Mesendoderm (in vitro differentiated cells): ENCODE results near the gene SMIM24.

Source experiments
- DNase-seq: peaks from one replicate; pipeline ENCODE4 v3.0.0; 2013
- H2AK5ac ChIP-seq: 2 replicates; pipeline ENCODE4 v1.6.1; 2013; ENCODE audit warnings: low read length, inconsistent platforms
- H2BK120ac ChIP-seq: 2 replicates; pipeline ENCODE4 v1.6.1; 2013; ENCODE audit warnings: low read depth, mild to moderate bottlenecking, low read length, moderate library complexity, mixed read lengths
- H2BK15ac ChIP-seq: replicated peaks from 2 replicates; pipeline ENCODE4 v1.6.1; 2013; ENCODE audit warnings: low read depth, mild to moderate bottlenecking, moderate library complexity
- H2BK5ac ChIP-seq: 2 replicates; pipeline ENCODE4 v1.6.1; 2013; ENCODE audit warnings: low read length, inconsistent platforms
- H3K18ac ChIP-seq: 2 replicates; pipeline ENCODE4 v1.6.1; 2013; ENCODE audit warnings: mild to moderate bottlenecking, low read length, mixed read lengths
- H3K23ac ChIP-seq: one replicate; pipeline ENCODE4 v1.6.1; 2013; ENCODE audit warnings: low read length
- H3K27ac ChIP-seq: 2 replicates; pipeline ENCODE4 v1.5.1; 2013; ENCODE audit warnings: low read depth, mild to moderate bottlenecking, inconsistent platforms, low read length, moderate library complexity
- H3K27me3 ChIP-seq: 2 replicates; pipeline ENCODE4 v1.6.1; 2013; ENCODE audit warnings: low read length, control low read depth, mild to moderate bottlenecking, inconsistent platforms; ENCODE audit not compliant: insufficient read depth, poor library complexity
- H3K36me3 ChIP-seq: 2 replicates; pipeline ENCODE4 v1.6.1; 2013; ENCODE audit warnings: low read length, inconsistent platforms; ENCODE audit not compliant: control insufficient read depth, insufficient read depth
- H3K4ac ChIP-seq: one replicate; pipeline ENCODE4 v1.6.1; 2013; ENCODE audit warnings: low read depth, mild to moderate bottlenecking, low read length, moderate library complexity
- H3K4me1 ChIP-seq: 2 replicates; pipeline ENCODE4 v1.6.1; 2013; ENCODE audit warnings: low read depth, low read length, inconsistent platforms; ENCODE audit not compliant: control insufficient read depth
- H3K4me2 ChIP-seq: 2 replicates; pipeline ENCODE4 v1.6.1; 2013; ENCODE audit warnings: low read length
- H3K4me3 ChIP-seq: 2 replicates; pipeline ENCODE4 v1.5.1; 2013; ENCODE audit warnings: mild to moderate bottlenecking, low read length
- H3K56ac ChIP-seq: one replicate; pipeline ENCODE4 v1.6.1; 2013; ENCODE audit warnings: low read length
- H3K79me1 ChIP-seq: 2 replicates; pipeline ENCODE4 v1.6.1; 2013; ENCODE audit warnings: low read length, inconsistent platforms
- H3K79me2 ChIP-seq: 2 replicates; pipeline ENCODE4 v1.6.1; 2013; ENCODE audit warnings: mild to moderate bottlenecking, low read length; ENCODE audit not compliant: control insufficient read depth, insufficient read depth
- H3K9ac ChIP-seq: 2 replicates; pipeline ENCODE4 v1.6.1; 2013; ENCODE audit warnings: low read length, inconsistent platforms
- H4K5ac ChIP-seq: one replicate; pipeline ENCODE4 v1.6.1; 2013; ENCODE audit warnings: low read length
- H4K8ac ChIP-seq: one replicate; pipeline ENCODE4 v1.6.1; 2013; ENCODE audit warnings: low read depth, mild to moderate bottlenecking, control low read depth, low read length, moderate library complexity
- WGBS: extraction: QIAGEN DNeasy Blood & Tissue Kit; methylation state at CpG from one replicate; pipeline ENCODE4 v1.1.7; 2013; ENCODE audit warnings: low lambda C conversion rate, missing lambda C conversion rate; ENCODE audit not compliant: insufficient coverage; ENCODE audit errors: extremely low coverage; 5-methylcytosine and 5-hydroxymethylcytosine counted together

Gene SMIM24

GRCh38 chr19:3442487-3443071 is 37.7 kb downstream of the SMIM24 start:
- no peak overlapping the region for H3K4me2 ChIP-seq
- H3K79me1 ChIP-seq: no peaks in the 10 kb centered on the region
- H3K18ac ChIP-seq: no peak overlapping the region
- H2BK120ac ChIP-seq: no peak overlapping the region
- no peak overlapping the region for H3K27ac ChIP-seq
- H3K27me3 ChIP-seq: no peaks in the 10 kb centered on the region
- DNase-seq: no peak
- WGBS: no CpG with 5 or more reads among the region's 15 CpGs
- H3K9ac ChIP-seq: no peak overlapping the region
- no peak overlapping the region for H2AK5ac ChIP-seq
- no peaks in the 10 kb centered on the region for H3K36me3 ChIP-seq
- H2BK15ac ChIP-seq: no peak overlapping the region
- H3K4me1 ChIP-seq: peaks cover 6% of the 10 kb centered on the region
- H3K56ac ChIP-seq: no peak overlapping the region
- no peak overlapping the region for H2BK5ac ChIP-seq
- H4K8ac ChIP-seq: no peak overlapping the region
- no peaks in the 10 kb centered on the region for H3K79me2 ChIP-seq
- no peak overlapping the region for H3K4me3 ChIP-seq
- no peak overlapping the region for H3K4ac ChIP-seq
- no peak overlapping the region for H3K23ac ChIP-seq
- no peak overlapping the region for H4K5ac ChIP-seq

- no peak for DNase-seq
- peak overlapping the region; percentile 72 for H3K56ac ChIP-seq
- no CpG with 5 or more reads among the region's 14 CpGs for WGBS
- H3K36me3 ChIP-seq: no peaks in the 10 kb centered on the region
- H3K4me3 ChIP-seq: no peak overlapping the region
- H3K18ac ChIP-seq: peak overlapping the region; percentile 42
- H2AK5ac ChIP-seq: no peak overlapping the region
- H3K4me1 ChIP-seq: peaks cover 6% of the 10 kb centered on the region
- H3K79me1 ChIP-seq: no peaks in the 10 kb centered on the region
- H3K27ac ChIP-seq: peak overlapping the region; percentile 29
- H2BK5ac ChIP-seq: peak overlapping the region; percentile 87
- peak overlapping the region; percentile 61 for H3K4ac ChIP-seq
- no peaks in the 10 kb centered on the region for H3K27me3 ChIP-seq
- H2BK15ac ChIP-seq: no peak overlapping the region
- H2BK120ac ChIP-seq: no peak overlapping the region
- H4K5ac ChIP-seq: no peak overlapping the region
- H3K79me2 ChIP-seq: no peaks in the 10 kb centered on the region
- peak overlapping the region; percentile 43 for H3K9ac ChIP-seq
- no peak overlapping the region for H4K8ac ChIP-seq
- H3K23ac ChIP-seq: no peak overlapping the region
- H3K4me2 ChIP-seq: no peak overlapping the region
Observed at GRCh38 chr19:3441986-3442329, 38.4 kb downstream of the SMIM24 start.

GRCh38 chr19:3441089-3441985 is 39.0 kb downstream of the SMIM24 start:
- peak overlapping the region; percentile 43 for H3K9ac ChIP-seq
- H3K4me2 ChIP-seq: no peak overlapping the region

GRCh38 chr19:3440082-3440481 is 40.2 kb downstream of the SMIM24 start:
- Histone ChIP-seq H4K8ac (no peak overlapping the region), H2BK120ac (no peak overlapping the region), H3K79me1 (no peaks in the 10 kb centered on the region), H2BK5ac (no peak overlapping the region), H3K9ac (no peak overlapping the region), H3K23ac (no peak overlapping the region), H3K4me3 (no peak overlapping the region), H3K36me3 (no peaks in the 10 kb centered on the region), H3K18ac (no peak overlapping the region), H4K5ac (no peak overlapping the region), H3K4ac (no peak overlapping the region), H3K27ac (no peak overlapping the region), H3K56ac (no peak overlapping the region), H3K79me2 (no peaks in the 10 kb centered on the region), H3K4me2 (no peak overlapping the region), H2BK15ac (no peak overlapping the region), H3K4me1 (peaks cover 6% of the 10 kb centered on the region), H2AK5ac (no peak overlapping the region), H3K27me3 (no peaks in the 10 kb centered on the region)
- no CpG with 5 or more reads among the region's 13 CpGs for WGBS
- peak; percentile 74 for DNase-seq

More at GRCh38 chr19:3441089-3441985, 39.0 kb downstream of the SMIM24 start:
- Histone ChIP-seq H3K18ac (peak overlapping the region; percentile 15), H4K8ac (no peak overlapping the region), H3K4ac (peak overlapping the region; percentile 61), H3K56ac (peak overlapping the region; percentile 72), H2BK5ac (peak overlapping the region; percentile 67), H3K79me1 (no peaks in the 10 kb centered on the region), H3K23ac (no peak overlapping the region), H4K5ac (peak overlapping the region; percentile 39), H2BK15ac (no peak overlapping the region), H2BK120ac (no peak overlapping the region), H3K79me2 (no peaks in the 10 kb centered on the region), H3K4me1 (peaks cover 6% of the 10 kb centered on the region), H3K4me3 (no peak overlapping the region), H2AK5ac (peak overlapping the region; percentile 78), H3K27ac (no peak overlapping the region), H3K36me3 (no peaks in the 10 kb centered on the region), H3K27me3 (no peaks in the 10 kb centered on the region)
- WGBS: no CpG with 5 or more reads among the region's 25 CpGs
- peak; percentile 73 for DNase-seq

- Histone ChIP-seq H4K8ac (no peak overlapping the region), H3K79me1 (no peaks in the 10 kb centered on the region), H3K79me2 (no peaks in the 10 kb centered on the region), H3K27me3 (no peaks in the 10 kb centered on the region), H3K36me3 (no peaks in the 10 kb centered on the region), H2BK5ac (peak overlapping the region; percentile 99), H3K4me3 (peak overlapping the region; percentile 75), H3K4me2 (peak overlapping the region; percentile 70), H3K18ac (peak overlapping the region; percentile 57), H2BK120ac (no peak overlapping the region), H3K9ac (peak overlapping the region; percentile 92), H3K4me1 (peaks cover 2% of the 10 kb centered on the region), H2AK5ac (no peak overlapping the region), H4K5ac (peak overlapping the region; percentile 33), H2BK15ac (no peak overlapping the region), H3K27ac (peak overlapping the region; percentile 50), H3K56ac (peak overlapping the region; percentile 99), H3K23ac (no peak overlapping the region), H3K4ac (peak overlapping the region; percentile 59)
- WGBS: no CpG with 5 or more reads among the region's 67 CpGs
- peak; percentile 97 for DNase-seq
Observed at GRCh38 chr19:3434630-3435553, 45.4 kb downstream of the SMIM24 start.
